ENCODE measurements around the gene CDK4.

DNA sequence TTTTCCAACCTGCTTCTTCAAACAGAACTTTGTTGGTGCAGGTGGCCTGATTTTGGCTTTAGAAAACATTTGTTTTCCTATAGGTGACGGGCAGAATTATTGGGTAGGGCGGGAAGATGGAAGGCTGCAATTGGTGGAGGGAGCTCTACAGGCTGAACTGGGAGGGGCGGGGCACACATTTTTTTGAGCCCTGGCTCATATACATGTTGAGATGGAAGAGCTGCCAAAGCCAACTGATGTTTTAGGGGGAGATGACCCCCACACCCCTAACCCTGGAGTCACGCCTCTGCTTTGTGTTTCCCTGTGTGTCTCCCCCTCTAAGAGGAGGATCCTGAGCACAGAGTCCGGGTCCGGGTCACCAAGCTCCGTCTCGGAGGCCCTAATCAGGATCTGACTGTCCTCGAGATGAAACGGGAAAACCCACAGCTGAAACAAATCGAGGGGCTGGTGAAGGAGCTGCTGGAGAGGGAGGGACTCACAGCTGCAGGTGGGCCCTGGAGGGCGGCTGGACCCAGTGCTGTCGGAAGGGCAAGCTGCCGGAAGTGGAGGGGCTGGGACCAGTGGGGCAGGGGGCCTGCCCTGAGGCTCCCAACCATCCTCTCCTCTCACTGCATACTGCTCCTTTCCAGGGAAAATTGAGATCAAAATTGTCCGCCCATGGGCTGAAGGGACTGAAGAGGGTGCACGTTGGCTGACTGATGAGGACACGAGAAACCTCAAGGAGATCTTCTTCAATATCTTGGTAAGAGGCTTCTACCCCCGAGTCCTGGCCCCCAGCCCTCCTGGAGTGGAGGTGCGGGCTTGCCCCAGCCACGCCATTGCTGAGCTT is 32.1 kb downstream of the CDK4 start:
- TF ChIP-seq, protein P1, sequence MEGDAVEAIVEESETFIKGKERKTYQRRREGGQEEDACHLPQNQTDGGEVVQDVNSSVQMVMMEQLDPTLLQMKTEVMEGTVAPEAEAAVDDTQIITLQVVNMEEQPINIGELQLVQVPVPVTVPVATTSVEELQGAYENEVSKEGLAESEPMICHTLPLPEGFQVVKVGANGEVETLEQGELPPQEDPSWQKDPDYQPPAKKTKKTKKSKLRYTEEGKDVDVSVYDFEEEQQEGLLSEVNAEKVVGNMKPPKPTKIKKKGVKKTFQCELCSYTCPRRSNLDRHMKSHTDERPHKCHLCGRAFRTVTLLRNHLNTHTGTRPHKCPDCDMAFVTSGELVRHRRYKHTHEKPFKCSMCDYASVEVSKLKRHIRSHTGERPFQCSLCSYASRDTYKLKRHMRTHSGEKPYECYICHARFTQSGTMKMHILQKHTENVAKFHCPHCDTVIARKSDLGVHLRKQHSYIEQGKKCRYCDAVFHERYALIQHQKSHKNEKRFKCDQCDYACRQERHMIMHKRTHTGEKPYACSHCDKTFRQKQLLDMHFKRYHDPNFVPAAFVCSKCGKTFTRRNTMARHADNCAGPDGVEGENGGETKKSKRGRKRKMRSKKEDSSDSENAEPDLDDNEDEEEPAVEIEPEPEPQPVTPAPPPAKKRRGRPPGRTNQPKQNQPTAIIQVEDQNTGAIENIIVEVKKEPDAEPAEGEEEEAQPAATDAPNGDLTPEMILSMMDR (optimal IDR thresholded peaks at IDR 0.05 in 1 of 3, IDR thresholded peaks at IDR 0.05 in 1 of 3, conservative IDR thresholded peaks at IDR 0.05 in 1 of 3; ENCODE audit: extremely low read depth in 1 of 3, insufficient read depth in 2 of 3, low read length in 3 of 3): no peak
- no peak for TF ChIP-seq EZH2 (IDR thresholded peaks at IDR 0.05; ENCODE audit: low read length)
